ENCODE results near the gene TREM1.
"Not testable (repeated sequence)": the region's sequence is repeated elsewhere in the genome, so short reads cannot be mapped to it uniquely, and the experiment has no call there.

The TREM1 gene

DNA sequence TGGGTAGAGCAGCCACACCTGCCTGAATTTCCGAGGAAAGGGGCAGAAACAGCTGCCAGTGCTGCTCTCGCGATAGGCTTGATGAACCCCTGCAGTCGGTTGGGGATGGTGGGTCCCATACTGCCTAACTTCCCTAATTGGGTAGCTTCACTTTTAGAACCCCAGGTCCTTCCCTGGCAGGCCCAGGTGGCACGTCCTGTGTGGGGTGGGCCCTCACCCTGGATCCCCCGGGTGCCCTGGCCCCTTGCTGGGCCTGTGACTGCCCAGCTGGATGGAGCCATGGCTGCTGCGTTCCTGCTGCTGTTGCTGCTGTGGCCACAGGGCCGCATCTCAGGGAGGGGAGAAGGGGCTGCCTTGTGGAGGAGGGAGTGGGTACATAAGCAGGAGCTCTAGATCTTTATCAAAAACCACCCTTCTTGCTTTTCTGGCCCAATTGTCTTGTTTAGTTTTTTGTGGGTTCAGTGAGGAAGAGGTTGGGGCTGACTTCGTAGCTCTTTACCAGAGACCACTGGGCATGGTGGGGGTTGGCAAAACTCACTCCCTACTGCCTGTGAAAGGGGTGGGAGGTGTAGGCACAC, 39.1 kb downstream of the TREM1 start:
- TF ChIP-seq, protein P1, sequence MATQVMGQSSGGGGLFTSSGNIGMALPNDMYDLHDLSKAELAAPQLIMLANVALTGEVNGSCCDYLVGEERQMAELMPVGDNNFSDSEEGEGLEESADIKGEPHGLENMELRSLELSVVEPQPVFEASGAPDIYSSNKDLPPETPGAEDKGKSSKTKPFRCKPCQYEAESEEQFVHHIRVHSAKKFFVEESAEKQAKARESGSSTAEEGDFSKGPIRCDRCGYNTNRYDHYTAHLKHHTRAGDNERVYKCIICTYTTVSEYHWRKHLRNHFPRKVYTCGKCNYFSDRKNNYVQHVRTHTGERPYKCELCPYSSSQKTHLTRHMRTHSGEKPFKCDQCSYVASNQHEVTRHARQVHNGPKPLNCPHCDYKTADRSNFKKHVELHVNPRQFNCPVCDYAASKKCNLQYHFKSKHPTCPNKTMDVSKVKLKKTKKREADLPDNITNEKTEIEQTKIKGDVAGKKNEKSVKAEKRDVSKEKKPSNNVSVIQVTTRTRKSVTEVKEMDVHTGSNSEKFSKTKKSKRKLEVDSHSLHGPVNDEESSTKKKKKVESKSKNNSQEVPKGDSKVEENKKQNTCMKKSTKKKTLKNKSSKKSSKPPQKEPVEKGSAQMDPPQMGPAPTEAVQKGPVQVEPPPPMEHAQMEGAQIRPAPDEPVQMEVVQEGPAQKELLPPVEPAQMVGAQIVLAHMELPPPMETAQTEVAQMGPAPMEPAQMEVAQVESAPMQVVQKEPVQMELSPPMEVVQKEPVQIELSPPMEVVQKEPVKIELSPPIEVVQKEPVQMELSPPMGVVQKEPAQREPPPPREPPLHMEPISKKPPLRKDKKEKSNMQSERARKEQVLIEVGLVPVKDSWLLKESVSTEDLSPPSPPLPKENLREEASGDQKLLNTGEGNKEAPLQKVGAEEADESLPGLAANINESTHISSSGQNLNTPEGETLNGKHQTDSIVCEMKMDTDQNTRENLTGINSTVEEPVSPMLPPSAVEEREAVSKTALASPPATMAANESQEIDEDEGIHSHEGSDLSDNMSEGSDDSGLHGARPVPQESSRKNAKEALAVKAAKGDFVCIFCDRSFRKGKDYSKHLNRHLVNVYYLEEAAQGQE (IDR thresholded peaks at IDR 0.05; ENCODE audit: insufficient replicate concordance, low read depth): no peak
- TF ChIP-seq GABPA (IDR thresholded peaks at IDR 0.05; ENCODE audit: low read depth) (no peak), SPI1 (IDR thresholded peaks at IDR 0.05; ENCODE audit: borderline replicate concordance, low read depth) (no peak), POLR2AphosphoS5 (IDR thresholded peaks at IDR 0.05; ENCODE audit: low read depth) (no peak)
- TF ChIP-seq, protein P2, sequence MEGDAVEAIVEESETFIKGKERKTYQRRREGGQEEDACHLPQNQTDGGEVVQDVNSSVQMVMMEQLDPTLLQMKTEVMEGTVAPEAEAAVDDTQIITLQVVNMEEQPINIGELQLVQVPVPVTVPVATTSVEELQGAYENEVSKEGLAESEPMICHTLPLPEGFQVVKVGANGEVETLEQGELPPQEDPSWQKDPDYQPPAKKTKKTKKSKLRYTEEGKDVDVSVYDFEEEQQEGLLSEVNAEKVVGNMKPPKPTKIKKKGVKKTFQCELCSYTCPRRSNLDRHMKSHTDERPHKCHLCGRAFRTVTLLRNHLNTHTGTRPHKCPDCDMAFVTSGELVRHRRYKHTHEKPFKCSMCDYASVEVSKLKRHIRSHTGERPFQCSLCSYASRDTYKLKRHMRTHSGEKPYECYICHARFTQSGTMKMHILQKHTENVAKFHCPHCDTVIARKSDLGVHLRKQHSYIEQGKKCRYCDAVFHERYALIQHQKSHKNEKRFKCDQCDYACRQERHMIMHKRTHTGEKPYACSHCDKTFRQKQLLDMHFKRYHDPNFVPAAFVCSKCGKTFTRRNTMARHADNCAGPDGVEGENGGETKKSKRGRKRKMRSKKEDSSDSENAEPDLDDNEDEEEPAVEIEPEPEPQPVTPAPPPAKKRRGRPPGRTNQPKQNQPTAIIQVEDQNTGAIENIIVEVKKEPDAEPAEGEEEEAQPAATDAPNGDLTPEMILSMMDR (IDR thresholded peaks at IDR 0.05; ENCODE audit: insufficient read depth, low read length): no peak
- H3K4me3 ChIP-seq (replicated peaks; ENCODE audit: insufficient read depth, low read length): no peak overlapping the region
- no peaks in the 10 kb centered on the region for H3K27me3 ChIP-seq (ENCODE audit: insufficient read depth, poor library complexity, severe bottlenecking)
- H3K27ac ChIP-seq (replicated peaks): no peak overlapping the region
- no peak for DNase-seq (ENCODE audit: low read depth in 1 of 2, low spot score in 1 of 2)

DNA sequence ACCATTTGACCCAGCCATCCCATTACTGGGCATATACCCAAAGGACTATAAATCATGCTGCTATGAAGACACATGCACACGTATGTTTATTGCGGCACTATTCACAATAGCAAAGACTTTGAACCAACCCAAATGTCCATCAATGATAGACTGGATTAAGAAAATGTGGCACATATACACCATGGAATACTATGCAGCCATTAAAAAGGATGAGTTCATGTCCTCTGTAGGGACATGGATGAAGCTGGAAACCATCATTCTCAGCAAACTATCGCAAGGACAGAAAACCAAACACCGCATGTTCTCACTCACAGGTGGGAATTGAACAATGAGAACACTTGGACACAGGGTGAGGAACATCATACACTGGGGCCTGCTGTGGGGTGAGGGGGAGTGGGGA, 40.0 kb downstream of the TREM1 start:
- not testable (repeated sequence) for H3K27ac ChIP-seq (replicated peaks); DNase-seq (ENCODE audit: low read depth in 1 of 2, low spot score in 1 of 2); H3K4me3 ChIP-seq (replicated peaks; ENCODE audit: insufficient read depth, low read length); H3K27me3 ChIP-seq (ENCODE audit: insufficient read depth, poor library complexity, severe bottlenecking)

DNA sequence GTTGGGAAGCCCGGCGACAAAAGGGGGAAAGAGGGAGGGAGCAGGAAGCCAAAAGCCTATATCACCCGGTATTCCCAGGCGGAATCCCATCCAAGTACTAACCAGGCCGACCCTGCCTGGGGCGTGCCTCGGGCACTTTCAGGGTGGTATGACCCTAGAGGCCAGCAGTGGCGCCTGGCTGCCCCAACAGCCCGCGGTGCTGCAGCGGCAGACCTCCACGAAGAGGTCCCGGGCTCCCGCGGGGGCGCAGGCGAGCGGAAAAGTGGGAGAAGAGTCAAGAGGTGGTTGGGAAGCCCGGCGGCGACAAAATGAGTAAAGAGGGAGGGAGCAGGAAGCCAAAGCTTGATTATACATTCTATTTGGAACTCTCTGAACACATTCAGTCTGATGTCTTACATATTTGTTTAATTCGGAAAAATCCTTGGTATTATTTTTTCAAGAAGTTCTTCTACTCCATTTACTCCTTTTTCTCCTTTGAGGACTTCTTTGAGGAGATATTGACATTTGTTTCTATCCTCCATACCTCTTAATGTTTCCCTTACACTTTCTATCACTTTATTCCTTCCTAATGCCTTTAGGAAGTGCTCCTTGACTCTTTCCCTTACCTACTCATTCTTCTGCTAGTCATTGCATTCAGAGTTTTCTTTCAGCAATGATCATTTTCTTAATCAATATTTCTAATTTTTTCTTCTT, 46.9 kb downstream of the TREM1 start:
- TF ChIP-seq, protein P2 (IDR thresholded peaks at IDR 0.05; ENCODE audit: insufficient read depth, low read length): no peak
- TF ChIP-seq SPI1 (IDR thresholded peaks at IDR 0.05; ENCODE audit: borderline replicate concordance, low read depth) (no peak), GABPA (IDR thresholded peaks at IDR 0.05; ENCODE audit: low read depth) (no peak)
- TF ChIP-seq, protein P1 (IDR thresholded peaks at IDR 0.05; ENCODE audit: insufficient replicate concordance, low read depth): no peak
- Histone ChIP-seq H3K27ac (replicated peaks) (no peak overlapping the region), H3K27me3 (ENCODE audit: insufficient read depth, poor library complexity, severe bottlenecking) (no peaks in the 10 kb centered on the region), H3K4me3 (replicated peaks; ENCODE audit: insufficient read depth, low read length) (no peak overlapping the region)
- no peak for DNase-seq (ENCODE audit: low read depth in 1 of 2, low spot score in 1 of 2)

DNA sequence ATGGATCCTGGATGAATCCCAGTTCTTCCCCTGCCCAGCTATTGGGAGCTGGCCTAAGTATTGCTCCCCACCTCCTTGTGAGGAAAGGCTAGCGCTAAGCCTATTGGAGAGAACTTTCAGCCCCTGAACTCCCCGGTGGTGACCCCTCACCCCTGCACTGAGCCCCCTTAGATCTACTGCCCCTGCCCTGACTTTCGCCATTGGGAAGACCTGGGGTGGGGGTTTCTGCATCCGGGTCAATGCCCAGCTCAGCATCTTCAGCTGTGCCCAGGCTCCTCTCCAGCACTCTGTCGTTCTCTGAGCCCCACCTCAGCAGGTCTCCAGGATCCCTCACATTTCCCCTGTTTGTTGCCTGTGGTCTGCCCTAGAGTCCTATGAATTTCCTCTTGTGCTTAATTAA, 49.4 kb downstream of the TREM1 start:
- no peak for TF ChIP-seq SPI1 (IDR thresholded peaks at IDR 0.05; ENCODE audit: borderline replicate concordance, low read depth)
- TF ChIP-seq, protein P2 (IDR thresholded peaks at IDR 0.05; ENCODE audit: insufficient read depth, low read length): no peak
- TF ChIP-seq, protein P1 (IDR thresholded peaks at IDR 0.05; ENCODE audit: insufficient replicate concordance, low read depth): no peak
- no peak for TF ChIP-seq POLR2AphosphoS5 (IDR thresholded peaks at IDR 0.05; ENCODE audit: low read depth)
- no peak for TF ChIP-seq GABPA (IDR thresholded peaks at IDR 0.05; ENCODE audit: low read depth)
- Histone ChIP-seq H3K27ac (replicated peaks) (no peak overlapping the region), H3K4me3 (replicated peaks; ENCODE audit: insufficient read depth, low read length) (no peak overlapping the region), H3K27me3 (ENCODE audit: insufficient read depth, poor library complexity, severe bottlenecking) (no peaks in the 10 kb centered on the region)
- no peak for DNase-seq (ENCODE audit: low read depth in 1 of 2, low spot score in 1 of 2)

All from HL-60 (cell line).